C4-2B (cell line): ENCODE results near the gene RIN3.

Experiments used
- H3K27ac ChIP-seq: fragments of 450-650 bp; 2 replicates; pipeline ENCODE4 v1.5.1; 2017
- ZFX ChIP-seq: fragments of 450-650 bp; IDR thresholded peaks from 2 replicates; pipeline ENCODE4 v1.6.1; 2017
- TF ChIP-seq, protein P1 (sequence below): fragments of 450-650 bp; conservative IDR thresholded peaks from 2 replicates; pipeline ENCODE4 v1.5.1; 2017; ENCODE audit warnings: mild to moderate bottlenecking

The RIN3 gene

DNA sequence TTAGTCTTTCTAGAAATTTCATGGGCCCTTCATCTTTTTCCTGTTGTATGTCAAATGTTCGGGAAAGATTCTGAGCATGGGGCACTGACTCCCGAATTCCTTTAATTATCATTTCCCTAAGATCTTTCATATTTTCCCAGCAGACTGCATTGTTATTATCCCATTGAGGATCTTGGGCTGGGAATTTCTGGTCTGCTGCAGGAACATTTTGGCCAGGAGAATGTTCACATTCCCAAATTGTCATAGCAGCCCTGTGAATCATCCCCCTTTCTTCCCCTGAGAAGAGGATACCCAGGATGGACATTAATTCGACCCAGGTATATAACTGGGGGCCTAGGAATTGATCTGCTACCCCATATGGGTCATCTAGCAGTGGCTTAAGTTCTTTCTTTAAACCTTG lies 112.5 kb downstream of the RIN3 start:
- no peak overlapping the region for H3K27ac ChIP-seq
- TF ChIP-seq, protein P1, sequence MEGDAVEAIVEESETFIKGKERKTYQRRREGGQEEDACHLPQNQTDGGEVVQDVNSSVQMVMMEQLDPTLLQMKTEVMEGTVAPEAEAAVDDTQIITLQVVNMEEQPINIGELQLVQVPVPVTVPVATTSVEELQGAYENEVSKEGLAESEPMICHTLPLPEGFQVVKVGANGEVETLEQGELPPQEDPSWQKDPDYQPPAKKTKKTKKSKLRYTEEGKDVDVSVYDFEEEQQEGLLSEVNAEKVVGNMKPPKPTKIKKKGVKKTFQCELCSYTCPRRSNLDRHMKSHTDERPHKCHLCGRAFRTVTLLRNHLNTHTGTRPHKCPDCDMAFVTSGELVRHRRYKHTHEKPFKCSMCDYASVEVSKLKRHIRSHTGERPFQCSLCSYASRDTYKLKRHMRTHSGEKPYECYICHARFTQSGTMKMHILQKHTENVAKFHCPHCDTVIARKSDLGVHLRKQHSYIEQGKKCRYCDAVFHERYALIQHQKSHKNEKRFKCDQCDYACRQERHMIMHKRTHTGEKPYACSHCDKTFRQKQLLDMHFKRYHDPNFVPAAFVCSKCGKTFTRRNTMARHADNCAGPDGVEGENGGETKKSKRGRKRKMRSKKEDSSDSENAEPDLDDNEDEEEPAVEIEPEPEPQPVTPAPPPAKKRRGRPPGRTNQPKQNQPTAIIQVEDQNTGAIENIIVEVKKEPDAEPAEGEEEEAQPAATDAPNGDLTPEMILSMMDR = no peak
- no peak for TF ChIP-seq ZFX

DNA sequence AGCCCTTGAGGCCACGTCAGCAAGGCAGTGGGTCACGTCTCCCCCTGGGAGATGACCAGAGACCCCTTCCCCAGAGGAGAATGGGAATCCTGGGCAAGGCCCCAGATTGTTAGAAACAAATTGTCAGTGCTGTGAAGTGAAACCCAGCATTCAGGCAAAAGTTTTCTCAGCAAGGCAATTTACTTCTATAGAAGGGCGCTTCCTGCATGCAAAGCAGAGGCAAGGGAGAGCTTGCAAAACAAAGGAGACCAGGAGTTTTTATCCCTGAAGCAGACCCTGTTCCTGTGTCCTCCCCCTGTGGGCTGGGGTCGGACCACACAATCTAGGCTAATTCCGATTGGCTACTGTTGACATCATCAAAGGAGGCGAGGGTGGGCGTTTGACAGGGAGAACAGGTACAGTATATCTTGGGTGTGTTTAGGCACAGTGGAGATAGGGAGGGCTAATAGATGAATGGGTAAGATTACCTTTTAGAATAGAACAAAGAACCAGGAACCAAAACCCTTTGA lies 114.2 kb downstream of the RIN3 start:
- TF ChIP-seq, protein P1 = no peak
- no peak for TF ChIP-seq ZFX
- no peak overlapping the region for H3K27ac ChIP-seq

DNA sequence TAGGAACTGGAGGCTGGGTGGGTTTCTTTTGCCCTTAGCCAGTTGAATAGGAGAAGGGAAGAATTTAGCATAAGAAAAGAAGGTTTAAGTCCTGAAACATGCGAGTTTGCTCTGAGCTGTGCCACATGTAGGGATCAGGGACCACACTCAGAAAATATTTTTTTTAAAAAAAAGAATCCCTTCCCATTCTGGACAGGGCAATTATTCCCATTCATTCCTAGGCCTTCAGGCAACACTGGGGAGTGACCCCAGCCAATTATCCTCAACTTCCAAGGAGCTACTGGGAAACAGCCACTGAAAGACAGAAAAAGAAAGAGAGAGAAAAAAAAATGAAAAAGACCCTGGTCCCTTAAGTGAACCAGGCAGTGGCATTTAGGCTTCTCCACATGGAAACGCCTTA lies 115.1 kb downstream of the RIN3 start:
- TF ChIP-seq, protein P1 = no peak
- no peak for TF ChIP-seq ZFX
- H3K27ac ChIP-seq = no peak overlapping the region

DNA sequence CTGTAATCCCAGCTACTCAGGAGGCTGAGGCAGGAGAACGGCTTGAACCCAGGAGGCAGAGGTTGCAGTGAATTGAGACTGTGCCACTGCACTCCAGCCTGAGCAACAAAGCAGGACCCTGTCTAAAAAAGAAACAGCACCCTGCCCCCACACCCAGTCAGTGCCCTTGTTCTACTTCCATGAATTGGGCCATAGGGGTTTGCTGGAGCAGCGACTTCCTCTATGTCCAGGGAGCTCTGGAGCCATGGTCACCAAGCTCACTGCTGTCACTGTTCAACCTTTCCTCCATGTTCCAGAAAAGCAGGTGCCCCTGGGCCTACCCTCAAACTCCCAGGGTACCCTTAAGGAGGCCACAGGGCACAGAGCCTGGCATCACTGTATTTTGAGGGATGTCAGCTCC lies 116.8 kb downstream of the RIN3 start:
- no peak for TF ChIP-seq ZFX
- TF ChIP-seq, protein P1 = no peak
- no peak overlapping the region for H3K27ac ChIP-seq

DNA sequence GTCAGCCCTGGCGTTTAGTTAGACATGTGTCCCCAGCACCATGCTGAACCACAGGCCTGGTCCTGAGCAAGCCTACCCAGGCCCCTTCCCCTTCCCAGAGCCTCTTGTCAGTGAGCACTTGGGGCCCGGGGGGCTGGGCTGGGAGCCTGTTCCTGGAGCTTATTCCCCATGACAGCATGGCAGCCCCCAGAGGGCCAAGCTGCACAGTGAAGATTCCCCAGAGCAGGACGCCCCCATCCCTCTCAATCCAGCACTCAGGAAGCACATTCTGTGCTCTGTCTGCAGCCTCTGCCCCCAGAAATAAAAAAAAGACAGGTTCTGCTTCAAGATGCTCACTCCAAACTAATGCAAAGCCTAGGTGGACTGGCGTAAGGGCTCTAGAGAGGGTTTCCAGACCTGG lies 117.5 kb downstream of the RIN3 start:
- no peak overlapping the region for H3K27ac ChIP-seq
- TF ChIP-seq ZFX = no peak
- TF ChIP-seq, protein P1 = no peak

DNA sequence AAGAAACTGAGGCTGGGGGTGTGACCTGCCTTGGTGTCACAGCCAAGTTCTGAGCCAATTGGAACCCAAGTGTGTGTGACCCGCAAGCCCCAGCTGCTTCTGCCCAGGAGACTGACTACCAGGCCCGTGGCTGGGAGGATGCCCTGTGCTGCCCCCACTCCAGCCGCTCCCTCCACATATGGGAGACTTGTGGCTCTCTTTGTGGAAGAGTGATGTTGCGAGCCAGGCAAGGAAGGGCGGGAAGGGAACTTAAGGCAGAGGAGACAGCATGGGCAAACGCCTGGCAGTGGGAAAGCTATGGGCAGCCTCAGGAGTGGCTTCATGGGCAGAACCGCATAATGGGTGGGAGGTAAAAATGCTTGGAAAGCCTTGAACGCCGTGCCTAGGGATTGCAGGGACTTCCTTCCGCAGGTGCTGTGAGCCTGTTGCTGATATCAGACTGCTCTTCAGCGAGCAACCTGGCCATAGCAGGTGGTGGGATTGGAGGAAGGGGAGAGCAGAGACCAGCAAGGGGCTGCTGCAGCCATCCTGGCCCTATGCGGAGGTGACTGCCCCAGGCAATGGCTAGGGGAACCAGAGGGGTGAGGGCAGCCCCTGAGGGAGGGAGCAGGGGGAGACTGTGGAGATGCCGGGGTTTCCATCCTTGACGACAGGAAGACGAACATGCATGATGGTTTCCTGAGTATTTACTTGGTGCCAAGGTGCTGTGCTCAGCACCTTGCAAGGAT lies 119.1 kb downstream of the RIN3 start:
- no peak for TF ChIP-seq ZFX
- TF ChIP-seq, protein P1 = no peak
- H3K27ac ChIP-seq = no peak overlapping the region

DNA sequence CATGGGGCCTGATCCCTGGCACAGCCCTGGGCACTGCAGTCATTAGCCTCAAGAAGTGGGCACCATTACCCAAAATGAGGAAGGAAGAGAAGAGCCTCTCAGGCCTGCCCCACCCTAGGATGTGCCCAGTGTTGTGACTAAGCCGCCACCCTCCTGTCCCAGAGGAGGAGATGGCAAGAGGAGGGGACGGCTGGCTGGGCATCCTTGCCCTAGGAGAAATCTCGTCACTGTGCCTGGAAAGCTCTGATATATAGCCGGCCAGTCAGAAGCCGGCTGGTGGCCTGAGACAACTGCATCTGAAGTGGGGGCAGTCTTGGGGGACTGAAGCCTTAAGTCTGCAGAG lies 119.7 kb downstream of the RIN3 start:
- no peak overlapping the region for H3K27ac ChIP-seq
- TF ChIP-seq, protein P1 = no peak
- no peak for TF ChIP-seq ZFX
